GM12801 (cell line): Measurements from ENCODE around the gene CLEC3A.

Source experiments
- CTCF ChIP-seq: IDR thresholded peaks from one replicate; pipeline ENCODE4 v1.5.1; 2011; ENCODE audit warnings: control low read depth; ENCODE audit not compliant: insufficient read length; ENCODE audit errors: extremely low read depth

Gene CLEC3A

DNA sequence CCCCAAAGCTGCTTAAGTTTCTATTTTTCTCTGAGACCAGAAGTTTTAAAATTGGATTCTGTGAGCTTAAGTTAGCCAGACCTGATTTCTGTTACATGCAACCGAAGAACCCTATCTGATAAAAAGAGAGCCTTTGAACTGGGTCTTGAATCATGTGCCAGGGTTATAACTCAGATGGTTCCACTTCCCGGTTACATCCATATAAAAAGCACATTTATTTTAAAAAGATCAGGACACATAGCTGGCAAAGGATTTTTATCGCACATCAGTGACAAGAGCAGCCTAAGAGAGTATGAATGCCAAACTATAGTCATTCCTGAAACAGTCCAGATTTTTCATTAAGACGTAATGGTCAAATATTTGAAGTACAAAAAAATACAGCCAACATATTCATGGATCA, 32.5 kb upstream of the CLEC3A start:
- TF ChIP-seq CTCF: no peak

GRCh38 chr16:77991701-77992100, 30.6 kb upstream of the CLEC3A start:
- TF ChIP-seq CTCF: no peak

DNA sequence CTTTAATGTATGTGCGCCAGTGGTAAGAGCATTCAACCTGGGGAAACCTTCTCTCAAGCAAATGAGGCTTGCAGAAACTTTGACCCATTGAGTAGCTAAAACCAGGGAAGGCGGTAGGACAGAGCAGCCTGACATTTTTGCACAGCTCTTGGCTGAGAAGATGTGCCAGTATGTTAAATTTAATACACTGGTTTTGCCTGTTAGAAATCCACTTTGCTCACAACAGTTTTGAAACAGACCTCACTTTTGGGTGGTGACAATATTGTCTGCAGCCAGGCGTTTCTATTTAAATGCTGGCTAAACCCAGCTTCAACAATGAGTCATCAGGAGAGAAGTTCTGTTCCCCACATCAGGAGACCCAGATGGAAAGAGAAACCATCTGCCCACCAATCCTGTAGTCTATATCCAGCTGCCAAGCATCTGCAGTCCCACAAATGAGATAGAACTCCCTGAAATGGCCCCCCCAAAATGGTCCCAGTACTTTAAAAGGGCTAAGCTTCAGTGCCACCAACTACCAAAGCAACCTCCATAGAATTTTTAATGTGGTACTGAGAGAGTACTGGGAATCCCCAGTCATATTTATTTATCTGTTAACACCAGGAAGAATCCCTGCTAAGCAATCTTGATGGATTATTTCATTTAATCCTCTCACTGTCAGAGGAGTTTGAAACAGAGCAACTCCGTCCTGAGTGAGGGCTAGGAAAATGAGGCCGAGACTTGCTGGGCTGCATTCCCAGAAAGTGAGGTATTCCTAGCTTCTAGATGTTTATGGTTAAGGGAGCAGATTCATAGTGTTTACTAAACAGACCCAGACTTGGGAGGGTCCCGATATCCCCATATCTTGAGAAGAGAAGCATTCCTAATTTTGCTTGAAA, 29.0 kb upstream of the CLEC3A start:
- no peak for TF ChIP-seq CTCF

DNA sequence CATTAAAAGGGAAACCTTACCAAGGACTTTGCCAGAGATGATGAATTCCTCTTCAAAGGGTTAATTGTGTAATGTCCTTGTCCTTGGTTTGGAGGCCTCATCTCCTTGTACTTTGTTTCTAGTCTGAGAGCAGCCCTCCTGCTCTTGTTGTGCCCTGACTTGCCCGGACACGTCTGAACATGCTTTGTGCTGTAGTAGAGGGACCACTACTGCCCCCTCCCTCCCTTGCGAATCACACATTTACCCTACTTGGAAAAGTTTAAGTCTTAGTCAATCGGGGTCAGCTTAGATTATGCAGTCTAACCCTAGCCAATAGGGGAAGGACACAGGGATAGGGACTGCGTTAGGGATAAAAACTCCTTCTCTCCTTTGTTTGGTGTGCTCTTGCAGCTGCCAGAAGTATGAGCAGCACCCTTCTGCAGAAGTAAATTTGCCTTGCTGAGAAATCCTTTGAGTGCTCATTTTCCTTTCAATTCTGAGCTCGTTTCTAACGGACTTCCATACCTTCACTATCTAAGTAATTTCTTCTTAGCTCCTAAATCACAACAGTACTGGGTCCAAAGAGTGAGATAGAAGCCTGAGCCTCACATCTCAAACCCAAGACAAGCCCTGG, 26.4 kb upstream of the CLEC3A start:
- no peak for TF ChIP-seq CTCF

DNA sequence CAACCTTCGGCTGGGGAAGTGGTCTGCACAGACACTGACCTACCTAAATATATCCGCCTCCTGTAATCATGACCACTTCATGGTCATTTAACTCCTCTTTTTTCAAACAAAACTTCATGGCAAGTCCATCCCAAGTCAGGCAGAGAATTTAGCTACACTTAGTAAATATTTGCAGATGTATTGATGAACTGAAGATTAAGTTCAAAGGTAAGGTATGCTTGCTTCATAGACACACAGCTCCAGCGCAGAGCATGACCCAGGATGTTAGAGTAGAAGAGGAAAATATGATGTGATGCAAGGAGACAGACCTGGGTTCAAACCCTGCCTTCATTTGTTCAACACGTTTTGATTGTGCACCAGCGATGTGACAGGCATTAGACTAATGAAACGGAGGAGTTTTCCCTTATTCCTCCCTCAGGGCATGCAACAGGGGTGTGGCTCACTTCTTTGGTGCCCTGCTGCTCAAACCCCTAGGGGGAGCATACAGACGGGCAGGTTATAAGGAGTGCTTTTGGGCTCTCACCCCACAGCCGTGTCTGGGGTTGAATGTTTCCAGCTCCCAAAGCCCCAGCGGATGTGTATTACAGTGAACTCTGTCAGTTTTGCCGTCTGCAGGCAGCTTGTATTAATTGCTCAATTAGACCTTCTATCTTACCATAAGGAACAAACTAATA, 23.9 kb upstream of the CLEC3A start:
- TF ChIP-seq CTCF: no peak

GRCh38 chr16:78001451-78002025, 20.8 kb upstream of the CLEC3A start:
- no peak for TF ChIP-seq CTCF

- TF ChIP-seq CTCF: peak; percentile 10
Observed at GRCh38 chr16:78002915-78003538, 19.3 kb upstream of the CLEC3A start.
